Measurements from ENCODE around the gene SOX18.
A peak's percentile ranks its signal among the peaks of the same experiment; 100 is the strongest.

SOX18 gene

GRCh38 chr20:64037199-64037497 lies 12.3 kb downstream of the SOX18 start:
- no peak for DNase-seq

GRCh38 chr20:64036346-64037198 lies 12.9 kb downstream of the SOX18 start:
- DNase-seq: no peak

DNA sequence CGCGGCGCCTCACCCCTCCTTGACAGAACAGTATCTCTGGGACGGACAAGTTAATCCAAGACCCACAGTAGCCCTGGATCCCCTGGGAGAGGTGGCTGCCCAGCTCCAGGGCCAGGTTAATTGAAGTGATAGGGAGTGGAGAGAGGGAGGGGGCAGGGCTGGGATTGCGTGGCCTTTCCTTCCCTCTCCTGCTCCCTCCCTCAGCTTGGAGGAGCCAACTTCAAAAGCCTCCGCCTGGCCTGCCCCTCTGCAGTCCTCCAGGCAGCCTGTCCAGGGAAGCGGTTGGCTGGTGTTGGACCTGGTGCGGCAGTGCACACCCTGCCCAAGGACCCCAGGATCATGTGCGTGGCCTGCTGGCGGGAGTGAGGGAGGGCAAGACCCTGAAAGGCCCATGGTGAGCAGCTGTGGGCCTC lies 13.5 kb downstream of the SOX18 start, which contains the start of gene C20orf204:
Gene C20orf204, plus strand, starts transcription at position 250 of the 413 bp plus-strand sequence. Its CDS starts 142 bp downstream, at position 392.
- DNase-seq: peak; percentile 45

- DNase-seq: no peak
Observed at GRCh38 chr20:64035066-64035932, 14.1 kb downstream of the SOX18 start.

DNA sequence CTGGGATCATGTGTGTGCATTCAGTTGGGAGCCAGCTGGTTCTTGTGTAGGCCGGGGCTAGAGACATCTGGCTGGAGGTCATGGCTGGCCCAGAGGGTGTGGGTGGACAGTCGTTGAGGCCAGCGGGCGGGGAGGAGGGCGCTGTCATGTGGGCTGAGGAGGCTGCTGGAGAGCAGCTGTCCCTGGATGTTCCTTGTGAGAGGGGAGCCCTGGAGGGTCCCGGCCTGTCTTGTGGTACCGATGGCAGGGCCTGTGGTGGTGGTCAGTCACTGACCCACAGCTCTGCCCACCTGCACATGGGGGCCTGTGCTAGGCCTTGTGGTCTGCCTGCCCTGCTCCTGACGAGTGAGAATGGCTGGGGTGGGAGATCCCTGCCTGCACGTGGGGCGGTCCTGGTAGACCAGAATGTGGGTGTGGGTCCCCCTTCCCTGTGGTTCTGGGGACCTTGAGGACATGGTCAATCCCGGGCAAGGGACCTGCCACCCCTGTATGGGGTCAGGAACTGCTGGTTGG lies 15.4 kb downstream of the SOX18 start:
- DNase-seq: no peak

DNA sequence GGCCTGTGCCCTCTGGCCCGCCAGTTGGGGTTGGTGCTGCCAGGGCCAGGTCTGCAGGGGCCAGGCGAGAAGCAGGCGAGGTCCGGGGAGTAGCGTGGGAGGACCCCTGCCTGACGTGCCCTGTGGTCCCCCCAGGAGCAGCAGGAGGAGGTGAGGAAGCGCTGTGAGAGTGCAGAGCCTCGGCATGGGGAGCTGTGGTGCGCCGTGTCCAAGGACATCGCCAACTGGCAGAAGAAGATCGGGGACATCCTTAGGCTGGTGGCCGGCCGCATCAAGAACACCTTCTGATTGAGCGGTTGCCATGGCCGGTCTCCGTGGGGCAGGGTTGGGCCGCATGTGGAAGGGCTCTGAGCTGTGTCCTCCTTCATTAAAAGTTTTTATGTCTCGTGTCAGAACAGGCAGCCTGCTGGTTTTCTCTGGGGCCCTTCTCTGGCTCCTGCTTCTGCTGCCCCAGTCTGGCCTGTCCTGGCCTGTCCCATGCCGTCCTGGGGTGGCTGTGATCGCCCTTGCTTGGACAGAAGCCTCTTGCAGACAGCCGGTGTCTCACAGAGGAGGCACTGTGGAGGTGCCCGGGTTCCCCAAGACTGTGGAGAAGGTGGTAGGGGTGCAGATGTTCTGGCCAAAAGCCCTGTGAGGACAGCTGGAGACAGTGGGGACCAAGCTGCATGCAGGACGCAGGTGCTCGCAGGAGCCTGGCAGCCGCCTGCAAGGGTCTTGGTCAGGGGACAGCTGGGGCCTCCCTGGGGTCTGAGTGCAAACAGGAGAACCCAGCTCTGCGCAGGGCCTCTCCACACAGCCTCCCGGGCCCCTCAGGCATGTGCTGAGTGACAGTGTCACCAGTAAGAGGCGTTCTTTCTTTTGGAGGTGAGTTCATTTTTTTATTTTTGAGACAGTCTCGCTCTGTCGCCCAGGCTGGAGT lies 16.5 kb downstream of the SOX18 start:
- DNase-seq: no peak

- no peak for DNase-seq
Observed at GRCh38 chr20:64031822-64032314, 17.6 kb downstream of the SOX18 start.

GRCh38 chr20:64030371-64031134 lies 18.9 kb downstream of the SOX18 start:
- DNase-seq: no peak

DNA sequence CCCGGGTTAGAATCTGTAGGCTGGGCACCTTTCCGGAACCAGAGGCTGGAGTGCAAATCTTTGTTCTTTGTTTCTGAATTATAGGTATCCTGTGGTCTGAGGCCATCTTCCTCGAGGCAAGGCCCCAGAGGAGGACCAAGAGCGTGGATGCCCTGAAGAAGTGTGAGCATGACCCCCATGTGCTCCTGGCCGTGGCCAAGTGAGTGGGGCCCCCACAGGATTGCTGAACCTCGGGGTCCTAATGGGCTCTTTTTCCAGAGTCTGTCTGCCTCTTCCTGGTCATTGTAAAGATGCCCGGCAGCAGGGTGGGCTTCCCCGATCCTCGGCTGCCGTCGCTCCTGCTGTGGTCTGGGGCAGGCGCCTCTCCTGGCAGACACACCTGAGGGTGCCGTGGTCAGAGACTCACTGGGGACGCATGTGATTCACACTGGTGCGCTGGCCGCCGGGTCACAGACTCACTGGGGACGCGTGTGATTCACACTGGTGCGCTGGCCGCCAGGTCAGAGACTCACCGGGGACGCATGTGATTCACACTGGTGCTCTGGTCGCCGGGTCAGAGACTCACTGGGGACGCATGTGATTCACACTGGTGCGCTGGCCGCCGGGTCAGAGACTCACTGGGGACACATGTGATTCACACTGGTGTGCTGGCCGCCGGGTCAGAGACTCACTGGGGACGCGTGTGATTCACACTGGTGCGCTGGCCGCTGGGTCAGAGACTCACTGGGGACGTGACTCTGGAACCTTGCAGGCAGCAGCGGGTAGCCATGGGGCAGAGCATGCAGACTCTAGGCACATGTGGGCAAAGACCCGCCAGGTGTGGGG lies 19.9 kb downstream of the SOX18 start:
- DNase-seq: no peak

- no peak for DNase-seq
Observed at GRCh38 chr20:64027981-64028685, 21.3 kb downstream of the SOX18 start.

DNA sequence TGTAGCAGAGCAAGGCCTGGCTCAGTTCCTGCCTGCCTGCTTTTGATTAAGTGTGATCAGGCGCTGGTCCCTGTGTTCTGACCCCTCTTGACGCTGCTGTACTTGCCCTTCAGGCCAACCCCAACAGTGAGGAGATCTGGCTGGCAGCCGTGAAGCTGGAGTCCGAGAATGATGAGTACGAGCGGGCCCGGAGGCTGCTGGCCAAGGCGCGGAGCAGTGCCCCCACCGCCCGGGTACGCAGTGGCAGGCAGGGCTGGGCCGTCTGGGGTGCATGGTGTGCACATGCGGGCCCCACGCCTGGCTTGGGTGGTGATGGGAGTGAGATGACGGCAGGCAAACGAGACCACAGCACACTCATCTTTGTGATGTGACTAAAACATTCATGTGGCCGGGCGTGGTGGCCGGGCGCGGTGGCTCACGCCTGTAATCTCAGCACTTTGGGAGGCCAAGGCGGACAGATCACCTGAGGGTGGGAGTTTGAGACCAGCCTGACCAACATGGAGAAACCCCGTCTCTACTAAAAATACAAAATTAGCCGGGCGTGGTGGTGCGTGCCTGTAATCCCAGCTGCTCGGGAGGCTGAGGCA lies 23.5 kb downstream of the SOX18 start:
- DNase-seq: no peak

DNA sequence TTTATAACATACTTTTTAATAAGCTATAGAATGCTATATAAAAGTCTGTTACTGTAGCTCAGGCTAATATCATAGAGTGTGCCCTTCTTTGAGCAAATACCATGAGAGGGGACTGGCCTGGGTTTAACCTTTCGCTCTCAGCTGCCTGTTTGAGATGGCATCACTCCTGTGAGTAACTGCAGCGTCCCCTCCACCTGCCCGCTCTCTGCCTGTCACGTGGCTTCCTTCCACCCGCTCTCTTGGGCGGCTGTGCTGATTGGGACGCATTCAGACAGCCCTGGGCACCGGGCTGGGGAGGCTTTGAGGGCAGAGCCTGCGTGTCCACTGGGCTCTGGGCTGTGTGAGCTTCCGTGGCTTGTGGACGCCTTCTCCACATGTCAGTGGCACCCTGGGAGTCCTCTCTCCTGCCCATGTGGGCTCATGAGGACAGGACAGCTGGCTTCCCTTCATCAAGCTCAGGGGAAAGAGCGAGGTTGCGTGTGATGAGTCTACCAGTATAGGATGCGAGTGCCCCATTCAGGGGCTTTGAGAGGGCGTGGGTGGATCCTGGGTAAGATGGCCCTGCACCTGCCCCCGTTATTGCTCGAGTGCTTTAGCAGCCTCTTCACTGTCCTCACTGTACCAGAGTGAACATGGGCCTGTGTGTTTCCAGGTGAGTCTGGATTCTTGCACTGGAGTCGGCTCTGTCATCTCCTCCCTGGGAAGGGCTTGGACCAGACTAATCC lies 24.2 kb downstream of the SOX18 start:
- DNase-seq: no peak

DNA sequence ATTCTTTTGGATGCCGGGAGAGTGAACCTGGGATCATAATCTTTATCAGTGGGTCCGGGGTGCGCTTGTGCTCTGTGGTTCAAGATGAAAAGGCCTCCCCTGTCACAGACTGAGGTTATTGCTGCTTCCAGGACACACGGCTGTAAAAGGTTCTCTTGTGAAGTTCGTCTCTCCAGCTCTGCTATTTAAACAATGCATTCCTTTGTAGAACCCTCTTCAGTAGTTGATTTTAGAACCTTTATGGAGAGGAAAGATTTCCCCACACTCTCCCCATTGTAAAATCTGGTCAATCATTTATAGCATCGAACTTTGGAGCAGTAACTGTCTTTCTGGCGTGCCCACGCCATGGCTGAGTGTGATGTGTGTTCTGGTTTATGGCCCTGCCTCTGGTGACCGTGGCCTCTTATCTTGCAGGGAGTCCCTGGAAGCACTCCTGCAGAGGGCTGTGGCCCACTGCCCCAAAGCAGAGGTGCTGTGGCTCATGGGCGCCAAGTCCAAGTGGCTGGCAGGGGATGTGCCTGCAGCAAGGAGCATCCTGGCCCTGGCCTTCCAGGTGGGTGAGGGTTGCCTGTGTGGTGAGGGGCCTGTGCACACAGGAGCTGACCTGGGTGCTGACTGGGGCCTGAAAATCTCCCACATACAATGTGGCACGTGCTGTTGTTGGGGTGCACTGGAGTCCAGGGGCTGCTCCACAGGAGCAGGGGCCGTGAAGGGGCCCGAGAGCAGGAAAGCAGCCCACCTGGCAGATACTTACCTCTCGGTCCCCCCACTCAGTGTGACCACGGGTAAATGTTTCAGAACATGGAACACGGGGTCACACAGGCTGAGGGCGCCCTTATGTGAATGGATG lies 25.1 kb downstream of the SOX18 start:
- no peak for DNase-seq

DNA sequence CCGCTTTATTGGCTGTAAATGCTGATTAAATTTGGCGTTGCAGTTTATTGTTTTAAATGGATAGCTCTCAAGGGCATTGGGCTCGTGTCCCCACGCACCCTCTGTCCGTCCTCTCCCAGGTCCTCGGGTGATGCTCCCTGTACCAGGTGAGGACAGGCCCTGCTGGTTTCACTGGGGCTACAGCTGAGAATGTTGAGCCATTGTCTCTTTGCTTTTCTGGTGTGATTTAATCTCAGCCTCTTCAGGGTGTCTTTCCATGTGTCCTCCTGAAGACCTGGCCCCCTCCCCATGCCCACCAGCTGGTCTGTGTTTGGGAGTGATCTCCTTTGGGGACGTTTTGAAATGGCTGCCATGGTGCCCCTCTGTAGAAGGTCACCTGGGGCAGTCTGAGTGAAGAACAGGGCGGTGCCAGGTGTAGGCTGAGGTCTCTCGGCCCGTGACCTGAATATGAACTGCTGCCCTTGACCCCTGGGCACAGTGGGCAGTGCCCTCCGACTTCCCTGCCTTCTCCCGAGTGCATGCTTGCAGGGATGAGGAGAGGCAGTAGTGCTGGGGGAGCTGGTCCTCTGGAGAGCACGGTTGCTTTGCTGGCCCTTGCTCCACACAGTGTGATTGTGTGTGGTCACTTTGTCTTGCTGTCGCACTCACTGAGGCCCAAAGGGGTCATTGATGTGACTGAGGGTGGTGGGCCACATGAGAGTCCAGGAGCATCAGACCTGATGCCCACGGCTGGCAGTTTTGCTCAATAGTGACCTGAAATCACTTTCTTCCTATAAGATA lies 25.9 kb downstream of the SOX18 start:
- no peak for DNase-seq

DNA sequence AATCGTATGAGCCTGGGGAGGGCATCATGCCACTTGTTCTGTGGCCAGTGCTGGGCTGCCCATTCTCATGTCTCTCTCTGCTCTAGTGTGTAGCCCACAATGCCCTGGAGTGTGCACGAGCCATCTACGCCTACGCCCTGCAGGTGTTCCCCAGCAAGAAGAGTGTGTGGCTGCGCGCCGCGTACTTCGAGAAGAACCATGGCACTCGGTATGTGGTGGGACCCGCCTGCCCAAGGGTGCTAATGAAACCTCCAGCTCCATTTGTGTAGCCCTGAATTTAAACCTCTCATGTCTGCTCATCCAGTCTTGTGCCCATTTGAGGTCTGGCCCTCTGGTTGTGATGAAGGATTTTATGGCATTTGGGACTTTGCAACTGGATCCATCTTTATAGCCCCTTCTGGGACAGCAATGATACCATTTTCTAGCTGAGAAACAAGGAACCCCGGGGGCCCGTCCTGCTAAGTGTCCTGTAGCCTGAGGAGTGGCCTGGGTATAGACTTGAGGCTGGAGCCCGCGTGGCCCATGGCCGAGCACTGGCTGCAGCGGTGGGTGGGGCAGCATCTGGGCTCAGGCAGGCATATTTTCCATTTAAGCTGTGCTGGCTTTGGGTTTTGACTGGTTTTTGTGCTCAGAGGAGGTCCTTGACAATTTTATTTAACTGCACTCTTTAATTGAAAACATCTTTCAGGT lies 26.6 kb downstream of the SOX18 start:
- no peak for DNase-seq

Data from right forelimb (tissue), 1 donor.